Thymus (tissue), 11 donors: ENCODE measurements around the gene OR8G1. TPM values are rescaled to one million over a fixed set of nuclear protein-coding genes. Genes with fewer than 3 reads are reported as not detected.
"Not testable (repeated sequence)": the region's sequence is repeated elsewhere in the genome, so short reads cannot be mapped to it uniquely, and the experiment has no call there.

Source experiments
- DNase-seq, 9 donors: peaks; one replicate each; pipeline ENCODE4 v3.0.0-alpha.2; 2013; ENCODE audit warnings: low spot score in 9 of 9, low read depth in 6 of 9, missing footprints in 1 of 9
- H3K27ac ChIP-seq, 2 donors: one replicate each; pipeline ENCODE4 v1.5.1; 2013; ENCODE audit warnings: control low read depth in 1 of 2, low read depth in 1 of 2, low read length in 1 of 2, mild to moderate bottlenecking in 1 of 2, moderate library complexity in 1 of 2
- H3K27me3 ChIP-seq, 2 donors: one replicate each; pipeline ENCODE4 v1.5.1; 2013; ENCODE audit warnings: low read length in 1 of 2; ENCODE audit not compliant: control insufficient read depth in 2 of 2, insufficient read depth in 1 of 2
- H3K36me3 ChIP-seq, 2 donors: one replicate each; pipeline ENCODE4 v1.5.1; 2013; ENCODE audit warnings: low read length in 1 of 2, mild to moderate bottlenecking in 1 of 2, moderate library complexity in 1 of 2; ENCODE audit not compliant: control insufficient read depth in 2 of 2, insufficient read depth in 2 of 2
- H3K4me1 ChIP-seq, 2 donors: one replicate each; pipeline ENCODE4 v1.5.1; 2013; ENCODE audit warnings: low read length in 2 of 2; ENCODE audit not compliant: control insufficient read depth in 2 of 2, insufficient read depth in 2 of 2
- H3K4me3 ChIP-seq, 2 donors: one replicate each; pipeline ENCODE4 v1.5.1; 2013; ENCODE audit warnings: low read length in 2 of 2, control low read depth in 1 of 2, mild to moderate bottlenecking in 1 of 2
- H3K9me3 ChIP-seq, 2 donors: one replicate each; pipeline ENCODE4 v1.5.1; 2013; ENCODE audit warnings: low read length in 1 of 2, mild to moderate bottlenecking in 1 of 2; ENCODE audit not compliant: control insufficient read depth in 2 of 2, insufficient read depth in 1 of 2
- WGBS: extraction: QIAGEN DNeasy Blood & Tissue Kit; methylation state at CpG from one replicate; pipeline ENCODE4 v1.1.7; 2013; 5-methylcytosine and 5-hydroxymethylcytosine counted together
- polyA plus RNA-seq: library from polyadenylated mRNA; stranded (reverse); fragments of 200-250 nt; gene quantifications from one replicate; pipeline ENCODE4 v1.2.3, GENCODE V29; 2013
- total RNA-seq: library from RNA; stranded (reverse); fragments of 120-200 nt; gene quantifications from one replicate; pipeline ENCODE4 v1.2.4, GENCODE V29; 2013
- donor health status: healthy.

The OR8G1 gene
- total and polyA plus RNA-seq, 2 donors = not detected

- DNase-seq, H3K4me1 ChIP-seq, H3K36me3 ChIP-seq, H3K4me3 ChIP-seq, H3K27ac ChIP-seq, H3K9me3 ChIP-seq, H3K27me3 ChIP-seq: not testable (repeated sequence)
- 68% methylated on average over 9 of the region's 9 CpGs for WGBS
Measured at GRCh38 chr11:124224618-124225423, 16.1 kb upstream of the OR8G1 start.

- DNase-seq = no peak
- H3K36me3 ChIP-seq = no peaks in the 10 kb centered on the region
- no peaks in the 10 kb centered on the region for H3K9me3 ChIP-seq
- no peak overlapping the region for H3K27ac ChIP-seq
- no peaks in the 10 kb centered on the region for H3K27me3 ChIP-seq
- H3K4me1 ChIP-seq = no peaks in the 10 kb centered on the region
- H3K4me3 ChIP-seq = no peak overlapping the region
- WGBS = 94% methylated on average over 1 of the region's 1 CpG
Measured at GRCh38 chr11:124225471-124225870, 15.4 kb upstream of the OR8G1 start.

- no peaks in the 10 kb centered on the region for H3K9me3 ChIP-seq
- no peaks in the 10 kb centered on the region for H3K36me3 ChIP-seq
- 49% methylated on average over 1 of the region's 1 CpG for WGBS
- H3K27me3 ChIP-seq = no peaks in the 10 kb centered on the region
- no peak for DNase-seq
- H3K27ac ChIP-seq = no peak overlapping the region
- no peaks in the 10 kb centered on the region for H3K4me1 ChIP-seq
- no peak overlapping the region for H3K4me3 ChIP-seq
Measured at GRCh38 chr11:124233376-124233775, 7.5 kb upstream of the OR8G1 start.

GRCh38 chr11:124238512-124238911 lies 2.4 kb upstream of the OR8G1 start:
- no peaks in the 10 kb centered on the region for H3K9me3 ChIP-seq
- no peak overlapping the region for H3K27ac ChIP-seq
- no peak overlapping the region for H3K4me3 ChIP-seq
- H3K27me3 ChIP-seq = no peaks in the 10 kb centered on the region
- no peaks in the 10 kb centered on the region for H3K4me1 ChIP-seq
- no peak for DNase-seq
- 59% methylated on average over 5 of the region's 5 CpGs for WGBS
- H3K36me3 ChIP-seq = no peaks in the 10 kb centered on the region

GRCh38 chr11:124249869-124250268 lies 9.0 kb downstream of the OR8G1 start:
- not testable (repeated sequence) for H3K4me1 ChIP-seq, H3K4me3 ChIP-seq, DNase-seq, H3K36me3 ChIP-seq, H3K9me3 ChIP-seq, H3K27me3 ChIP-seq, H3K27ac ChIP-seq
- 68% methylated on average over 3 of the region's 3 CpGs for WGBS

GRCh38 chr11:124256076-124256475 lies 15.2 kb downstream of the OR8G1 start, which contains the start of gene OR8G5:
TSS of gene OR8G5 (plus strand) at chr11:124256376. CDS start at chr11:124264932, 8,556 bp downstream.
- H3K9me3 ChIP-seq = no peaks in the 10 kb centered on the region
- no peak for DNase-seq
- 79% methylated on average over 4 of the region's 4 CpGs for WGBS

GRCh38 chr11:124265041-124265440 lies 24.1 kb downstream of the OR8G1 start:
- not testable (repeated sequence) for H3K4me1 ChIP-seq, H3K9me3 ChIP-seq, H3K4me3 ChIP-seq, H3K27me3 ChIP-seq, H3K27ac ChIP-seq, H3K36me3 ChIP-seq, DNase-seq
- WGBS = 51% methylated on average over 4 of the region's 4 CpGs

More at GRCh38 chr11:124256076-124256475, 15.2 kb downstream of the OR8G1 start, which contains the start of gene OR8G5:
- no peak within 1 kb of the TSS for H3K4me3 ChIP-seq
- no peaks in the 10 kb centered on the region for H3K36me3 ChIP-seq
- H3K4me1 ChIP-seq = no peaks in the 10 kb centered on the region
- H3K27me3 ChIP-seq = no peaks in the 10 kb centered on the region
- H3K27ac ChIP-seq = no peak within 1 kb of the TSS

GRCh38 chr11:124270886-124271285 lies 30.0 kb downstream of the OR8G1 start:
- 81% methylated on average over 7 of the region's 7 CpGs for WGBS
- not testable (repeated sequence) for DNase-seq, H3K4me3 ChIP-seq, H3K27me3 ChIP-seq, H3K36me3 ChIP-seq, H3K9me3 ChIP-seq, H3K4me1 ChIP-seq, H3K27ac ChIP-seq

GRCh38 chr11:124274000-124274399 lies 33.1 kb downstream of the OR8G1 start:
- no peak for DNase-seq
- Histone ChIP-seq H3K4me1 (no peaks in the 10 kb centered on the region), H3K4me3 (no peak overlapping the region), H3K27ac (no peak overlapping the region), H3K9me3 (no peaks in the 10 kb centered on the region), H3K36me3 (no peaks in the 10 kb centered on the region), H3K27me3 (no peaks in the 10 kb centered on the region)
- 95% methylated on average over 2 of the region's 2 CpGs for WGBS
